Ascending aorta (tissue), 2 donors: ENCODE measurements around the gene PRKAG2. TPM values are rescaled to one million over a fixed set of nuclear protein-coding genes. Genes with fewer than 3 reads are reported as not detected.

Experiments
- DNase-seq, 2 donors: peaks; one replicate each; pipeline ENCODE4 v3.0.0-alpha.2; 2019; ENCODE audit warnings: low spot score in 2 of 2
- H3K27ac ChIP-seq, 2 donors: fragments of 200-600 bp; sonication (generic); one replicate each; pipeline ENCODE4 v1.5.1; 2016 to 2017; ENCODE audit warnings: mild to moderate bottlenecking in 1 of 2
- H3K27me3 ChIP-seq: fragments of 200-600 bp; sonication (generic); one replicate; pipeline ENCODE4 v1.5.1; 2017
- H3K36me3 ChIP-seq, 2 donors: fragments of 200-600 bp; sonication (generic); one replicate each; pipeline ENCODE4 v1.5.1; 2016
- H3K4me1 ChIP-seq, 2 donors: fragments of 200-600 bp; sonication (generic); one replicate each; pipeline ENCODE4 v1.5.1; 2016 to 2017; ENCODE audit warnings: mild to moderate bottlenecking in 1 of 2
- H3K4me3 ChIP-seq, 2 donors: fragments of 200-600 bp; sonication (generic); one replicate each; pipeline ENCODE4 v1.5.1; 2016 to 2017; ENCODE audit warnings: mild to moderate bottlenecking in 1 of 2
- H3K9me3 ChIP-seq, 2 donors: fragments of 200-600 bp; sonication (generic); one replicate each; pipeline ENCODE4 v1.5.1; 2016
- CTCF ChIP-seq, 3 experiments: fragments of 200-600 bp in 2 of 3; fragments of 450-650 bp in 1 of 3; sonication (generic) in 2 of 3; IDR thresholded peaks; one replicate each; pipeline ENCODE4 v1.5.1; 2016 to 2019; ENCODE audit warnings: antibody characterized with exemption in 3 of 3, mild to moderate bottlenecking in 1 of 3, moderate library complexity in 1 of 3
- intact Hi-C: fragments of 100-400 bp; cut with DNase I; formaldehyde crosslinking; loops from one replicate; pipeline ENCODE4 v1.15.1; 2023
- total RNA-seq: library from RNA; depleted of rRNA; stranded (reverse); fragments of >200 nt; gene quantifications from one replicate; pipeline ENCODE4 v1.1.0, GENCODE V29; 2016

Gene PRKAG2
- total RNA-seq, 1 donor from 2014 or later, result 26.7 TPM

- TF ChIP-seq CTCF (IDR thresholded peaks at IDR 0.05), result no peak
- H3K27ac ChIP-seq, result no peak overlapping the region
- peak in 1 of 2 donors; percentile 47 for DNase-seq
- H3K36me3 ChIP-seq, result no peaks in the 10 kb centered on the region
- H3K4me1 ChIP-seq, result no peaks in the 10 kb centered on the region
- no peak overlapping the region for H3K4me3 ChIP-seq
- no peaks in the 10 kb centered on the region for H3K27me3 ChIP-seq
- intact Hi-C loops, result no loop called here
- no peaks in the 10 kb centered on the region for H3K9me3 ChIP-seq
These were observed 14.3 kb upstream of the PRKAG2 start for GRCh38 chr7:151891182-151891581.

GRCh38 chr7:151890355-151891004, 13.6 kb upstream of the PRKAG2 start:
- no peak overlapping the region for H3K4me3 ChIP-seq
- intact Hi-C loops, result no loop called here
- H3K4me1 ChIP-seq, result no peaks in the 10 kb centered on the region
- H3K36me3 ChIP-seq, result no peaks in the 10 kb centered on the region
- TF ChIP-seq CTCF (IDR thresholded peaks at IDR 0.05), result no peak
- H3K27me3 ChIP-seq, result no peaks in the 10 kb centered on the region
- DNase-seq, result peak in 1 of 2 donors; percentile 30
- H3K27ac ChIP-seq, result no peak overlapping the region
- H3K9me3 ChIP-seq, result no peaks in the 10 kb centered on the region

- no peak overlapping the region for H3K4me3 ChIP-seq
- H3K4me1 ChIP-seq, result no peaks in the 10 kb centered on the region
- H3K27me3 ChIP-seq, result no peaks in the 10 kb centered on the region
- no peak for TF ChIP-seq CTCF (IDR thresholded peaks at IDR 0.05)
- intact Hi-C loops, result no loop called here
- H3K27ac ChIP-seq, result no peak overlapping the region
- H3K36me3 ChIP-seq, result no peaks in the 10 kb centered on the region
- H3K9me3 ChIP-seq, result no peaks in the 10 kb centered on the region
- DNase-seq, result peak in 1 of 2 donors; percentile 40
These were observed 12.8 kb upstream of the PRKAG2 start for GRCh38 chr7:151889406-151890354.

- Histone ChIP-seq H3K4me1 (no peaks in the 10 kb centered on the region), H3K27me3 (no peaks in the 10 kb centered on the region), H3K27ac (no peak overlapping the region), H3K4me3 (no peak overlapping the region), H3K36me3 (no peaks in the 10 kb centered on the region), H3K9me3 (no peaks in the 10 kb centered on the region)
- no peak for TF ChIP-seq CTCF (IDR thresholded peaks at IDR 0.05)
- DNase-seq, result peak in 1 of 2 donors; percentile 43
- intact Hi-C loops, result no loop called here
These were observed 11.5 kb upstream of the PRKAG2 start for GRCh38 chr7:151888079-151889067.

DNA sequence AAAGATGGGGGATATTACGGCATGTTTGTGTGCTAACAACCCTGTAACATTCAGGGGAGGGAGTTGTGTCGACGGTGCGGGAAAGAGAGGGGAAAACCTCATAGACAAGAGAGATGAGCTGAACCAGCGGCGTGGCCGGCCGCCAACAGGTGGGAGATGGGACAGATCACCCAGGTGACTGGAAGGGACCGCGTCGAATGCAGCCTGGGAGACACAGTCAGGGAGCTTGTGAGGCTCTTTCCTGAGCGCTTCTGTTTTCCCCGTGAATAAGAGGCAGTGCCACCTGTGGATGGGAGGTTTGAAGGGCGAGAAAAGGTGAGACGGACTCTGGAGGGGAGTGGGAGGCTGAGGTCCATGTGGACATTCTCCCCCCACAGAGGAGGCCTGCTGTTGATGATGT, 9.9 kb upstream of the PRKAG2 start:
- Histone ChIP-seq H3K27me3 (no peaks in the 10 kb centered on the region), H3K9me3 (no peaks in the 10 kb centered on the region), H3K4me1 (no peaks in the 10 kb centered on the region), H3K27ac (no peak overlapping the region), H3K4me3 (no peak overlapping the region), H3K36me3 (no peaks in the 10 kb centered on the region)
- no peak for TF ChIP-seq CTCF (IDR thresholded peaks at IDR 0.05)
- intact Hi-C loops, result no loop called here
- DNase-seq, result peak in 1 of 2 donors; percentile 53
